K562 (cell line): Measurements from ENCODE around the gene CDC5L. TPM values are rescaled to one million over a fixed set of nuclear protein-coding genes. Genes with fewer than 3 reads are reported as not detected.

Source experiments
- ATAC-seq: fragments of 200-7000 bp; cut with Tn5 transposase; 3 replicates; pipeline ENCODE4 v1.9.1; 2020; ENCODE audit warnings: moderate library complexity
- Bru-seq: library from RNA; stranded (reverse); fragments of 400-500 nt; gene quantifications from one replicate; lab custom pipeline; 2021; lab: Mats Ljungman, UMichigan
- BruChase-seq, 2 experiments: library from RNA; stranded (reverse); fragments of 400-500 nt; gene quantifications; one replicate each; lab custom pipeline; 2021; lab: Mats Ljungman, UMichigan
- BruUV-seq: library from RNA; stranded (reverse); fragments of 400-500 nt; replicated peaks from 2 replicates; lab custom pipeline; 2021; lab: Mats Ljungman, UMichigan
- CTCF ChIA-PET: fragments of 300-600 bp; formaldehyde crosslinking; extraction: SDS; loops from one replicate; lab custom pipeline; 2021; ENCODE audit warnings: low intra/inter-chr PET ratio; lab: Yijun Ruan, JAX
- POLR2A ChIA-PET: fragments of 300-600, 350-650 bp; sonication (Branson Sonifier 250); formaldehyde crosslinking; extraction: SDS; loops from one replicate; lab custom pipeline; 2021; ENCODE audit warnings: antibody characterized with exemption, inconsistent platforms; lab: Yijun Ruan, JAX
- DNase-seq, 4 experiments: peaks; one replicate each; pipeline versions ENCODE4 v3.0.0 to v3.0.0-alpha.2; 2011 to 2018; ENCODE audit warnings: low spot score in 3 of 4, mixed read lengths in 3 of 4; ENCODE audit errors: extremely low read depth in 1 of 4
- FAIRE-seq: peaks from 2 replicates; lab custom pipeline; 2011; peaks lifted over from hg19 to GRCh38; lab: Jason Lieb, UNC
- H2AFZ ChIP-seq: 2 replicates; pipeline ENCODE4 v1.6.0; 2011; ENCODE audit warnings: low read depth, low read length, control low read depth, inconsistent platforms
- H3K27ac ChIP-seq: fragments of 200-600 bp; 3 replicates; pipeline ENCODE4 v1.8.0; 2011; ENCODE audit warnings: low read depth, mild to moderate bottlenecking, control low read depth, inconsistent platforms, low read length, moderate library complexity, mixed read lengths; ENCODE audit errors: extremely low read depth
- H3K27me3 ChIP-seq, 2 experiments: fragments of 300-600 bp in 1 of 2; 2 replicates in 1 of 2; 3 replicates in 1 of 2; pipeline versions ENCODE4 v1.6.0 to v1.8.0; 2011; ENCODE audit warnings: inconsistent platforms in 2 of 2, low read length in 2 of 2, mild to moderate bottlenecking in 1 of 2, mixed read lengths in 1 of 2, moderate library complexity in 1 of 2; ENCODE audit not compliant: control insufficient read depth in 2 of 2, insufficient read depth in 2 of 2
- H3K36me3 ChIP-seq: fragments of 300-600 bp; 3 replicates; pipeline ENCODE4 v1.8.0; 2011; ENCODE audit warnings: mild to moderate bottlenecking, low read length, inconsistent platforms; ENCODE audit not compliant: control insufficient read depth, insufficient read depth
- H3K4me1 ChIP-seq, 2 experiments: fragments of 200-600 bp in 1 of 2; replicated peaks in 1 of 2; 2 replicates in 1 of 2; 3 replicates in 1 of 2; pipeline versions ENCODE4 v1.5.1 to v1.8.0; 2011; ENCODE audit warnings: inconsistent platforms in 2 of 2, low read length in 2 of 2, mild to moderate bottlenecking in 1 of 2, mixed read lengths in 1 of 2, moderate library complexity in 1 of 2; ENCODE audit not compliant: control insufficient read depth in 2 of 2, insufficient read depth in 2 of 2
- H3K4me2 ChIP-seq: 2 replicates; pipeline ENCODE4 v1.6.1; 2011; ENCODE audit warnings: low read length, control low read depth, inconsistent platforms, mixed read lengths; ENCODE audit not compliant: insufficient read depth
- H3K4me3 ChIP-seq: fragments of 200-600 bp; sonication (generic), shearing (Covaris generic); 2 replicates; pipeline ENCODE4 v1.5.1; 2016; ENCODE audit warnings: control low read depth, inconsistent platforms
- H3K79me2 ChIP-seq: fragments of 200-600 bp; 3 replicates; pipeline ENCODE4 v1.8.0; 2011; ENCODE audit warnings: low read length, inconsistent platforms; ENCODE audit not compliant: control insufficient read depth, insufficient read depth
- H3K9ac ChIP-seq, 2 experiments: 2 replicates each; pipeline versions ENCODE4 v1.6.0 to v1.6.1; 2011; ENCODE audit warnings: low read depth in 2 of 2, low read length in 2 of 2, control low read depth in 1 of 2, inconsistent platforms in 1 of 2, mild to moderate bottlenecking in 1 of 2, mixed read lengths in 1 of 2; ENCODE audit not compliant: insufficient read depth in 1 of 2
- H3K9me1 ChIP-seq: one replicate; pipeline ENCODE4 v1.6.0; 2011; ENCODE audit warnings: inconsistent platforms, mild to moderate bottlenecking, low read length, moderate library complexity; ENCODE audit not compliant: control insufficient read depth, insufficient read depth
- H3K9me3 ChIP-seq: replicated peaks from 2 replicates; pipeline ENCODE4 v1.5.1; 2011; ENCODE audit warnings: low read depth, low read length, inconsistent platforms; ENCODE audit not compliant: control insufficient read depth, insufficient read depth
- H4K20me1 ChIP-seq: replicated peaks from 2 replicates; pipeline ENCODE4 v1.6.1; 2011; ENCODE audit warnings: low read length, inconsistent platforms, mixed read lengths; ENCODE audit not compliant: control insufficient read depth, insufficient read depth
- BRF1 ChIP-seq: IDR thresholded peaks from 3 replicates; pipeline ENCODE4 v1.6.1; 2011; ENCODE audit warnings: borderline replicate concordance, mild to moderate bottlenecking; ENCODE audit not compliant: insufficient read length; ENCODE audit errors: extremely low read depth
- GTF2F1 ChIP-seq: IDR thresholded peaks from 2 replicates; pipeline ENCODE4 v1.6.1; 2011; ENCODE audit warnings: low read depth, low read length, improper control_type of control experiment
- MEF2A ChIP-seq: IDR thresholded peaks from 2 replicates; pipeline ENCODE4 v1.6.1; 2011; ENCODE audit warnings: low read depth, mild to moderate bottlenecking, low read length, moderate library complexity; ENCODE audit not compliant: control insufficient read depth
- POLR2AphosphoS5 ChIP-seq: IDR thresholded peaks from 2 replicates; pipeline ENCODE4 v1.6.1; 2011; ENCODE audit warnings: mild to moderate bottlenecking, low read depth, low read length, moderate library complexity; ENCODE audit not compliant: control insufficient read depth, insufficient read depth
- SMAD3 ChIP-seq: fragments of 450-650 bp; formaldehyde crosslinking; conservative IDR thresholded peaks from 2 replicates; pipeline ENCODE4 v1.4.0; 2020; ENCODE audit warnings: mild to moderate bottlenecking
- ZNF143 ChIP-seq: sonication (generic); formaldehyde crosslinking; IDR thresholded peaks from 2 replicates; pipeline ENCODE4 v1.9.0; 2022; ENCODE audit warnings: mild to moderate bottlenecking, missing genetic modification reagents
- ZNF41 ChIP-seq: fragments of 250-450 bp; sonication (Bioruptor Pico); conservative IDR thresholded peaks from 2 replicates; pipeline ENCODE4 v1.4.0; 2020; ENCODE audit warnings: mild to moderate bottlenecking
- WGBS: fragments of 100-300 bp; shearing (Covaris generic); methylation state at CpG from one replicate; pipeline ENCODE4 v1.1.6; 2016; ENCODE audit warnings: low coverage, mixed read lengths; ENCODE audit not compliant: insufficient coverage; ENCODE audit errors: missing lambda C conversion rate; 5-methylcytosine and 5-hydroxymethylcytosine counted together
- in situ Hi-C: fragments of 300-500 bp; cut with MboI; formaldehyde crosslinking; loops from 4 replicates; pipeline ENCODE4 v1.15.0; 2018; ENCODE audit warnings: inconsistent platforms, mixed read lengths
- intact Hi-C: fragments of 100-400 bp; cut with micrococcal nuclease; formaldehyde crosslinking; loops from 2 replicates; pipeline ENCODE4 v1.14.2; 2022
- long read RNA-seq, 3 experiments: library from polyadenylated mRNA in 2 of 3; library from RNA in 1 of 3; unstranded in 2 of 3; stranded (forward) in 1 of 3; transcript quantifications; one replicate each; pipeline ENCODE4 v2.0.0, GENCODE V29; 2019 to 2022
- polyA minus RNA-seq, 3 experiments: library from RNA; depleted of rRNA, polyadenylated mRNA; stranded (reverse); fragments of >200 nt; gene quantifications; 2 replicates each; pipeline ENCODE4 v1.2.3, GENCODE V29; 2011
- polyA plus RNA-seq, 8 experiments: library from polyadenylated mRNA; depleted of rRNA in 4 of 8; stranded (reverse) in 5 of 8; unstranded in 3 of 8; fragments of >200 nt; fragmentation: Nextera tagmentation in 2 of 8; fragmentation: Illumina TruSeq in 1 of 8; extraction: Ambion mirVana in 2 of 8; extraction: Trizol in 1 of 8; gene quantifications; 2 replicates each; pipeline versions ENCODE4 v1.2.1 to v1.2.3, GENCODE V29; 2011 to 2014; ENCODE audit warnings: inconsistent platforms in 1 of 8, missing spikeins in 1 of 8
- total RNA-seq, 7 experiments: library from RNA; depleted of rRNA in 6 of 7; stranded (reverse); fragments of >200 nt in 6 of 7; fragmentation: Illumina TruSeq in 2 of 7; extraction: Trizol in 2 of 7; gene quantifications; 2 replicates each; pipeline versions ENCODE4 v1.2.1 to v1.2.3, GENCODE V29; 2011 to 2021; ENCODE audit warnings: low replicate concordance in 1 of 7
- TF ChIP-seq, protein P1 (sequence below), 2 experiments: IDR thresholded peaks; 2 replicates each; pipeline ENCODE4 v1.6.1; 2011; ENCODE audit warnings: borderline replicate concordance in 1 of 2, control low read depth in 1 of 2, low read depth in 1 of 2, low read length in 1 of 2, mild to moderate bottlenecking in 1 of 2, mixed read lengths in 1 of 2, moderate library complexity in 1 of 2; ENCODE audit not compliant: insufficient read depth in 1 of 2, insufficient read length in 1 of 2, poor library complexity in 1 of 2, severe bottlenecking in 1 of 2; ENCODE audit errors: extremely low read depth in 1 of 2
- TF ChIP-seq, protein P2 (sequence below): fragments of 250-450 bp; sonication (Bioruptor Pico); IDR thresholded peaks from 2 replicates; pipeline ENCODE4 v1.4.0; 2020

The CDC5L gene
- 9.6 and 23.7 TPM in 2 replicates for total RNA-seq (2011; cell fraction: chromatin; rRNA removed; ENCODE audit: low replicate concordance)
- total RNA-seq (2011; cell fraction: nucleolus; rRNA removed): 7.2 and 7.6 TPM in 2 replicates
- total RNA-seq (2011; cell fraction: nucleoplasm; rRNA removed): 11.3 and 12.1 TPM in 2 replicates
- total RNA-seq (2014; rRNA removed): 26.0 and 26.4 TPM in 2 replicates
- 42.6 and 51.3 TPM in 2 replicates for total RNA-seq (2014; rRNA removed; fragmentation: Illumina TruSeq; extraction: Trizol)
- 40.5 and 44.2 TPM in 2 replicates for total RNA-seq (2015; rRNA removed; fragmentation: Illumina TruSeq; extraction: Trizol)
- total RNA-seq (2021): 28.6 and 29.9 TPM in 2 replicates
- 21.3 and 31.3 TPM in 2 replicates for polyA plus RNA-seq (2011; rRNA removed)
- 7.9 and 9.8 TPM in 2 replicates for polyA plus RNA-seq (2011; cell fraction: cytosol; rRNA removed)
- polyA plus RNA-seq (2011; cell fraction: nucleus; rRNA removed): 6.9 and 8.7 TPM in 2 replicates
- 18.2 and 20.2 TPM in 2 replicates for polyA plus RNA-seq (2012)
- polyA plus RNA-seq (2014; fragmentation: Illumina TruSeq; extraction: Trizol): 29.4 and 33.9 TPM in 2 replicates
- 10 to 100 TPM; 23.5 to 30.8 TPM for polyA plus RNA-seq (2014; fragmentation: Nextera tagmentation; extraction: Ambion mirVana)
- polyA plus RNA-seq (2014; rRNA removed): 20.4 and 22.3 TPM in 2 replicates
- polyA minus RNA-seq (2011; rRNA and poly(A)+ RNA removed): 41.8 and 42.8 TPM in 2 replicates
- 14.1 and 17.6 TPM in 2 replicates for polyA minus RNA-seq (2011; cell fraction: cytosol; rRNA and poly(A)+ RNA removed)
- polyA minus RNA-seq (2011; cell fraction: nucleus; rRNA and poly(A)+ RNA removed): 11.4 and 22.5 TPM in 2 replicates
- Bru-seq, nascent RNA: percentile 87 among the genes with signal in this experiment
- BruChase-seq, experiment 1, labeled RNA remaining after a 2-hour chase: percentile 88 among the genes with signal in this experiment
- percentile 87 among the genes with signal in this experiment for BruChase-seq, experiment 2, labeled RNA remaining after a 6-hour chase
- long read RNA-seq, experiment 1, full-length matches to known transcripts: 136 of 186 reads
- long read RNA-seq, experiment 1, partial matches to known transcripts: 30 of 186 reads
- long read RNA-seq, experiment 1, other reads (novel, unspliced or antisense): 20 of 186 reads
- long read RNA-seq, experiment 2, full-length matches to known transcripts: 22 of 46 reads
- long read RNA-seq, experiment 2, partial matches to known transcripts: 12 of 46 reads
- long read RNA-seq, experiment 2, other reads (novel, unspliced or antisense): 12 of 46 reads
- long read RNA-seq, experiment 3, full-length matches to known transcripts: 10 of 61 reads
- long read RNA-seq, experiment 3, partial matches to known transcripts: 48 of 61 reads
- long read RNA-seq, experiment 3, other reads (novel, unspliced or antisense): 3 of 61 reads

- Histone ChIP-seq H3K27ac (peak within 1 kb of the TSS; percentile 97), H3K36me3 (peaks cover 34% of the 10 kb centered on the region), H3K9me1 (no peaks in the 10 kb centered on the region), H2AFZ (peak within 1 kb of the TSS; percentile 100), H3K4me1 (peaks cover 3 to 26% of the 10 kb centered on the region in 2 experiments; a peak in 4 of 5 replicates), H3K4me3 (peak within 1 kb of the TSS; percentile 81), H3K4me2 (peak within 1 kb of the TSS; percentile 97), H3K27me3 (no peaks in the 10 kb centered on the region), H3K79me2 (peaks cover 38% of the 10 kb centered on the region), H4K20me1 (peaks cover 24% of the 10 kb centered on the region), H3K9me3 (no peaks in the 10 kb centered on the region), H3K9ac (peak within 1 kb of the TSS; percentile 95 to 96)
- intact Hi-C loops (no loop called here), in situ Hi-C loops (no loop called here)
- peak; percentile 98 to 99 (median 98) for DNase-seq
- no TSS peak for BruUV-seq
- ChIA-PET CTCF (interaction anchor here (0.6 kb wide), 2 partner anchors 10 to 257 kb away, joined by 3 read pairs; no protein-coding TSS in a partner anchor), POLR2A (interaction anchor here (0.5 to 2.9 kb wide), 16 partner anchors 9 to 123 kb away, joined by 3 to 23 read pairs (median 3); no protein-coding TSS in a partner anchor)
- peak; percentile 89 for FAIRE-seq
- under 1% methylated on average over 56 of the region's 56 CpGs for WGBS
- peak; percentile 93 for ATAC-seq
- TF ChIP-seq SMAD3 (CRISPR knock-in tag) (peak; percentile 76), ZNF41 (no peak; the same call in 1 of the 2 replicates), GTF2F1 (0 out of 2 replicates have a peak, but pooled peaks have one; percentile 39), MEF2A (no peak), ZNF143 (0 out of 2 replicates have a peak, but pooled peaks have one; percentile 44), BRF1 (no peak), POLR2AphosphoS5 (peak; percentile 95)
- TF ChIP-seq, protein P1, sequence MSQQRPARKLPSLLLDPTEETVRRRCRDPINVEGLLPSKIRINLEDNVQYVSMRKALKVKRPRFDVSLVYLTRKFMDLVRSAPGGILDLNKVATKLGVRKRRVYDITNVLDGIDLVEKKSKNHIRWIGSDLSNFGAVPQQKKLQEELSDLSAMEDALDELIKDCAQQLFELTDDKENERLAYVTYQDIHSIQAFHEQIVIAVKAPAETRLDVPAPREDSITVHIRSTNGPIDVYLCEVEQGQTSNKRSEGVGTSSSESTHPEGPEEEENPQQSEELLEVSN (IDR thresholded peaks at IDR 0.05; ENCODE audit: borderline replicate concordance in 1 of 2, extremely low read depth in 1 of 2, insufficient read depth in 1 of 2, insufficient read length in 1 of 2, low read depth in 1 of 2, low read length in 1 of 2, poor library complexity in 1 of 2, severe bottlenecking in 1 of 2): peak; percentile 85 to 92
- TF ChIP-seq, protein P2, sequence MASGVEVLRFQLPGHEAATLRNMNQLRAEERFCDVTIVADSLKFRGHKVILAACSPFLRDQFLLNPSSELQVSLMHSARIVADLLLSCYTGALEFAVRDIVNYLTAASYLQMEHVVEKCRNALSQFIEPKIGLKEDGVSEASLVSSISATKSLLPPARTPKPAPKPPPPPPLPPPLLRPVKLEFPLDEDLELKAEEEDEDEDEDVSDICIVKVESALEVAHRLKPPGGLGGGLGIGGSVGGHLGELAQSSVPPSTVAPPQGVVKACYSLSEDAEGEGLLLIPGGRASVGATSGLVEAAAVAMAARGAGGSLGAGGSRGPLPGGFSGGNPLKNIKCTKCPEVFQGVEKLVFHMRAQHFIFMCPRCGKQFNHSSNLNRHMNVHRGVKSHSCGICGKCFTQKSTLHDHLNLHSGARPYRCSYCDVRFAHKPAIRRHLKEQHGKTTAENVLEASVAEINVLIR: peak; percentile 91
Measured at GRCh38 chr6:44387346-44388134, at the start of gene CDC5L. TSS of gene CDC5L (plus strand) at chr6:44387706. CDS start at chr6:44387824, 118 bp downstream.
